Right cardiac atrium (tissue), 5 donors: ENCODE data around the gene MRGPRF. TPM values are rescaled to one million over a fixed set of nuclear protein-coding genes. Genes with fewer than 3 reads are reported as not detected.
A peak's percentile ranks its signal among the peaks of the same experiment; 100 is the strongest.

Source experiments
- ATAC-seq, 2 donors: fragments of 200-7000 bp; cut with Tn5 transposase; one replicate each; pipeline versions ENCODE4 v1.8.0 to v1.9.1; 2020; ENCODE audit warnings: moderate library complexity in 2 of 2, mild to moderate bottlenecking in 1 of 2
- DNase-seq, 3 donors: peaks; one replicate each; pipeline ENCODE4 v3.0.0-alpha.2; 2020
- H3K27ac ChIP-seq: one replicate; pipeline ENCODE4 v1.5.1; 2013; ENCODE audit warnings: mild to moderate bottlenecking, low read length, control low read depth, moderate library complexity
- H3K27me3 ChIP-seq: one replicate; pipeline ENCODE4 v1.6.1; 2013; ENCODE audit not compliant: control insufficient read depth, insufficient read depth
- H3K4me1 ChIP-seq: one replicate; pipeline ENCODE4 v1.6.1; 2013; ENCODE audit warnings: low read length; ENCODE audit not compliant: control insufficient read depth, insufficient read depth
- H3K4me3 ChIP-seq: one replicate; pipeline ENCODE4 v1.5.1; 2013; ENCODE audit warnings: low read length, control low read depth
- H3K9me3 ChIP-seq: one replicate; pipeline ENCODE4 v1.6.1; 2013; ENCODE audit warnings: low read length; ENCODE audit not compliant: control insufficient read depth
- WGBS: extraction: QIAGEN DNeasy Blood & Tissue Kit; methylation state at CpG from one replicate; pipeline ENCODE4 v1.1.7; 2013; 5-methylcytosine and 5-hydroxymethylcytosine counted together
- intact Hi-C, 4 donors: fragments of 100-400 bp; cut with DNase I; formaldehyde crosslinking; loops; one replicate each; pipeline versions ENCODE4 v1.11.0 to v1.14.0; 2022 to 2023
- polyA plus RNA-seq: library from polyadenylated mRNA; stranded (reverse); fragments of 200-250 nt; gene quantifications from one replicate; pipeline ENCODE4 v1.2.3, GENCODE V29; 2013
- total RNA-seq, 4 donors: library from RNA; stranded (reverse); fragmentation: NEBNext Ultra II Directional; extraction: Animal tissue kit (Norgen Biotek cat#: 25700); gene quantifications; one replicate each; pipeline ENCODE4 v1.2.1, GENCODE V29; 2021
- donor health status: healthy with polysubstance abuse.
- donor health status: DM: no; HTN: yes; CAD: no.
- donor health status: DM: no; HTN: no; CAD: no.
- donor health status: DM: no; HTN: yes; CAD: no; lungs with severe emphysema.
- donor health status: DM: yes; HTN: yes; CAD: no.

Gene MRGPRF
- total and polyA plus RNA-seq, 5 donors: 4.6 to 16.2 (median 9.4) TPM

DNA sequence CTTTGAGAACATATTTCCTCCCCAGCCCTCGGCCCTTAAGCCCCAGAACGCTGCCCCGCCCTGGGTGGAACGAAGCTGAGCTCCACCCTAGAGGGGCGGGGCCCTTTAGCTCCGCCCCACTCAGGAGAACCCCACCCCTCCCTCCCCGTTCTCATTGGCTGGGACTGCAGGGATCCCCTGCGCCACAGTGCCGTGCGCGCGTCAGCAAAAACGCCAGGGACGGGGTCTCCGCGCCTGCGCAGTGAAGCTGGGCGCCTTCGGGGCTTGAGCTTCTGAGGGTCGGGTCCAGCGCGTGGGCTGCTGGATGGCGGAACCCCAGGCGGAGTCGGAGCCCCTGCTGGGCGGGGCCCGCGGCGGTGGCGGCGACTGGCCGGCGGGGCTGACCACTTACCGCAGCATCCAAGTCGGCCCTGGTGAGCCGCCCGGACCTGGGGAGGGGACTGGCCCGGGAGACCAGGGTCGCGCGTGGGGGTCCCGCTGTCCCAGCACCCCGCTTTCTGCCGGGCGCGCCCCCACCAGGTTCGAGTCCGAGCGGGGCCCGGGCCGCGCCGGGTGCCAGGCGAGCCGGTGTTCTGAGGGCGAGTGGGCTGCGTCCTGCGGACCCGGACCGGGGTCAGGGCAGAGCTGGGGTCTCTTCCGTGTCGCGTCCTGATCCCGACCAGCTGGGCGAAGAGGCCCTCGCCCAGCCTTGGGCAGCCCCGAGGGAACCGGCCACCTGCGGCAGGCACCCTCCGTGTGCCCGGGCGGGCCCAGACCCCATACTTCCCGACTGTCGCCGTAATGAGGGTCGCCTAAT, 35.8 kb upstream of the MRGPRF start, which contains the start of gene TPCN2:
TPCN2 (plus strand) TSS at position 239 of the 796 bp plus-strand sequence; CDS start at position 305, 66 bp downstream.
- intact Hi-C loops: loop anchor here in 2 of 4 donors (10.0 kb wide), 1 partner anchor 144 kb away; the partner anchor contains the start of genes IGHMBP2 (in 2 of the 2) and MRPL21 (in 2 of the 2)
- Histone ChIP-seq H3K4me1 (peaks cover 5% of the 10 kb centered on the region), H3K27ac (peak within 1 kb of the TSS; percentile 61), H3K4me3 (peak within 1 kb of the TSS; percentile 96), H3K9me3 (no peaks in the 10 kb centered on the region), H3K27me3 (no peaks in the 10 kb centered on the region)
- WGBS: under 1% methylated on average over 76 of the region's 76 CpGs
- peak; percentile 95 to 98 (median 98) for DNase-seq
- ATAC-seq: peak; percentile 96 to 97

DNA sequence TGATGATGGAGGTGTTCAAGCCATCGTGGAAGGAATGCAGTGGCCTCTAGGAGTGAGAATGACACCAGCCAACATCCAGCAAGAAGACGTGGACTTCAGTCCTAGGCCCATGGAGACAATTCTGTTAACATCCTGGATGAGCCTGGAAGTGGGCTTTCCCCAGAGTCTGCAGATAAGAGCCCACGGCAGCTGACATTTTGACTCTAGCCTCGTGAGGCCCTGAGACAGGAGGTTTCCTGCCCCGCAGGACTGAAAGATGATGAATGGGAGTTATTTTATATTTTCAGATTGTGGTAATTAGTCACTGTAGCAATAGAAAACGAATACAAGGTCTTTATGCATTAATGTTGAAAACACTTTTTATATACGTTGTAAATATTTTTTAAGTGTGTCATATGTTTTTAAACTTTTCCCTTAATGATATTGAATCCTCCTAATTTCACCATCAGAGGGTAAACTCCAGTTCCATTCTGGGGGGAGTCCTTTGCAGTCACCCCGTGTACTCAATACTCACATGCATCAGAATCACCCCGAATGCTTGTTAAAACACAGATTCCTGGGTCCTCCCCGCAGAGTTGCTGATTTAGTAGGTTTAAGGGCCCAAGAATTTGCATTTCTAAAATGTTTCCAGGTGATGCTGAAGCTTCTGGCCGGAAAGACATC, 35.1 kb upstream of the MRGPRF start:
- WGBS: 19% methylated on average over 11 of the region's 11 CpGs
- peak overlapping the region; percentile 13 for H3K27ac ChIP-seq
- H3K4me3 ChIP-seq: peak overlapping the region; percentile 96
- DNase-seq (peak in 2 of 3 donors; percentile 4 to 19), ATAC-seq (no peak)
- H3K4me1 ChIP-seq: peaks cover 5% of the 10 kb centered on the region
- intact Hi-C loops: loop anchor here in 2 of 4 donors (10.0 kb wide), 1 partner anchor 143 kb away; the partner anchor contains the start of genes IGHMBP2 (in 2 of the 2) and MRPL21 (in 2 of the 2)
- H3K9me3 ChIP-seq: no peaks in the 10 kb centered on the region
- H3K27me3 ChIP-seq: no peaks in the 10 kb centered on the region

DNA sequence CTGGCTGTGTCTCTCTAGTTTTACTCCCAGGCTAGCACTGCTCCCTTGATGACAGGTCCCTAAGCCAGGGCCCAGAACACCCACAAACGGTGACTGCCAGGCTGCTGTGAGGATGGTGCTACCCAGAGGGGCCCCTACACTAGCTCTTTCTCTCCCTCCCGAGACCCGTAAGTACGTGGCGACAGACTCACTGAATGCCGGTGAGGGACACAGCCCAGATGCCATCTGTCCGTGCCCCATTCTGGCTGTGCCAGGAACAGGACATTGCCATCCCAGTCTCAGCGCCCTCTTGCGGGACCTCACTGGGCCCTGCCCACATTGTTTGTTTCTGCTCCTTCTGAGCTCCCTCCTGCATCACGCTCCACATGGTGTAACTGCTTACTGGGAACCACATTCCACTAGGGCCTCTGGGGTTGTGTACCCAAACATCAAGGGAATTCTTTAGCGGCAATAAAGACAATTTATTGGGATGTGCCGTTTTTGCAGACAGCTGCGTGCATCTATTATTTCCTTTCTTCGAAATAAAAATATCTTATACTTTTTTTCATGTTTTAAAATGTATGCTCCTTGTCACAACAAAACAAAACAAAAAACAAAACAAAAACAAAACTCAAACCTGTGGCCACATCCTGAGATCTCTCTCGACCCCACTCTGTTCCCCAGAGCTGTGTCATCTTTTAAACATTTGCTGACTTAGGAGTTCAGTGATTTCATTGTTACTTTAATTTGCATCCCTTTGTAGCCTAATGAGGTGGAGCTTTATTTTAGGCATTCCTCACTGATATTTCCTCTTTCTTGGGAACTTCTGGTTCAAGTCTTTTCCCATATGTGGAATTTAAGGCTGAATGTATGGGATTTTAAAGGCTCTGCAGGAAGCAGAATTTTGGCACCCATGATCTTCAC, 31.3 kb upstream of the MRGPRF start:
- no peak overlapping the region for H3K4me3 ChIP-seq
- ATAC-seq (peak; percentile 34 to 72), DNase-seq (peak; percentile 58 to 86 (median 82))
- H3K4me1 ChIP-seq: peaks cover 2% of the 10 kb centered on the region
- 30% methylated on average over 15 of the region's 15 CpGs for WGBS
- intact Hi-C loops: loop anchor here in 2 of 4 donors (10.0 kb wide), 1 partner anchor 140 kb away; the partner anchor contains the start of genes IGHMBP2 (in 2 of the 2) and MRPL21 (in 2 of the 2)
- no peaks in the 10 kb centered on the region for H3K9me3 ChIP-seq
- H3K27me3 ChIP-seq: no peaks in the 10 kb centered on the region
- no peak overlapping the region for H3K27ac ChIP-seq

GRCh38 chr11:69041516-69041915, 28.5 kb upstream of the MRGPRF start:
- 35% methylated on average over 2 of the region's 2 CpGs for WGBS
- Histone ChIP-seq H3K27me3 (no peaks in the 10 kb centered on the region), H3K4me1 (peaks cover 2% of the 10 kb centered on the region), H3K27ac (no peak overlapping the region), H3K4me3 (no peak overlapping the region), H3K9me3 (no peaks in the 10 kb centered on the region)
- intact Hi-C loops: loop anchor here in 2 of 4 donors (10.0 kb wide), 1 partner anchor 137 kb away; the partner anchor contains the start of genes IGHMBP2 (in 2 of the 2) and MRPL21 (in 2 of the 2)
- no peak for ATAC-seq
- peak in 1 of 3 donors; percentile 33 for DNase-seq

- Histone ChIP-seq H3K4me3 (no peak overlapping the region), H3K27ac (no peak overlapping the region), H3K27me3 (no peaks in the 10 kb centered on the region), H3K4me1 (peaks cover 4% of the 10 kb centered on the region), H3K9me3 (no peaks in the 10 kb centered on the region)
- 83% methylated on average over 4 of the region's 4 CpGs for WGBS
- DNase-seq: peak in 1 of 3 donors; percentile 20
- intact Hi-C loops: loop anchor here in 2 of 4 donors (10.0 kb wide), 1 partner anchor 136 kb away; the partner anchor contains the start of genes IGHMBP2 (in 2 of the 2) and MRPL21 (in 2 of the 2)
- no peak for ATAC-seq
Observed at GRCh38 chr11:69040581-69041260, 27.7 kb upstream of the MRGPRF start.

- Histone ChIP-seq H3K4me3 (no peak overlapping the region), H3K27ac (no peak overlapping the region), H3K4me1 (peaks cover 4% of the 10 kb centered on the region), H3K9me3 (no peaks in the 10 kb centered on the region), H3K27me3 (no peaks in the 10 kb centered on the region)
- intact Hi-C loops: loop anchor here in 2 of 4 donors (10.0 kb wide), 1 partner anchor 135 kb away; the partner anchor contains the start of genes IGHMBP2 (in 2 of the 2) and MRPL21 (in 2 of the 2)
- ATAC-seq: no peak
- WGBS: 87% methylated on average over 6 of the region's 6 CpGs
- peak in 1 of 3 donors; percentile 2 for DNase-seq
Observed at GRCh38 chr11:69040051-69040450, 27.0 kb upstream of the MRGPRF start.

- ATAC-seq: no peak
- H3K4me3 ChIP-seq: no peak overlapping the region
- H3K4me1 ChIP-seq: peaks cover 4% of the 10 kb centered on the region
- no peaks in the 10 kb centered on the region for H3K9me3 ChIP-seq
- 88% methylated on average over 1 of the region's 1 CpG for WGBS
- intact Hi-C loops: no loop called here
- peak in 1 of 3 donors; percentile 1 for DNase-seq
- no peaks in the 10 kb centered on the region for H3K27me3 ChIP-seq
- no peak overlapping the region for H3K27ac ChIP-seq
Observed at GRCh38 chr11:69039501-69039900, 26.5 kb upstream of the MRGPRF start.

DNA sequence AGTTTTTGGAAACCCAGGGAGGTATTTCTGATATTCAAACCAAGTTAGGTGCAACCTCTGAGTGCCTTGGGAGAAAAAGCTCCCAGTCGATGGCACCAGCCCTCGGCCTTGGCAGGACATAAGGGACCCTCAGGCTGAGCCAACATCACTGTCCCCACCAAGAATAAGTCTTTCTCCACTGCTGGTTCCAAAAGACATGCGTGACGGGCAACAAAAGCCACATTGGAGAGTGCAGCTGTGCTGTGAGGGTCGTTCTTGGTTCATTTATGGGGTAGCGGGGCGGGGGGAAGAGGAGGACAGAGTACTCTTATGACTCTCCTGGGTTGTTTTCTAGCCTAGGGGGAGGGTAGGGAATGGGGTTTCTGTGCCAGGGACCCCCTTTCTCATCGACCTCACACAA, 24.5 kb upstream of the MRGPRF start:
- no peaks in the 10 kb centered on the region for H3K27me3 ChIP-seq
- no peak overlapping the region for H3K27ac ChIP-seq
- WGBS: 80% methylated on average over 8 of the region's 8 CpGs
- H3K4me1 ChIP-seq: peaks cover 2% of the 10 kb centered on the region
- ATAC-seq (no peak), DNase-seq (no peak)
- H3K4me3 ChIP-seq: no peak overlapping the region
- H3K9me3 ChIP-seq: no peaks in the 10 kb centered on the region
- intact Hi-C loops: no loop called here

DNA sequence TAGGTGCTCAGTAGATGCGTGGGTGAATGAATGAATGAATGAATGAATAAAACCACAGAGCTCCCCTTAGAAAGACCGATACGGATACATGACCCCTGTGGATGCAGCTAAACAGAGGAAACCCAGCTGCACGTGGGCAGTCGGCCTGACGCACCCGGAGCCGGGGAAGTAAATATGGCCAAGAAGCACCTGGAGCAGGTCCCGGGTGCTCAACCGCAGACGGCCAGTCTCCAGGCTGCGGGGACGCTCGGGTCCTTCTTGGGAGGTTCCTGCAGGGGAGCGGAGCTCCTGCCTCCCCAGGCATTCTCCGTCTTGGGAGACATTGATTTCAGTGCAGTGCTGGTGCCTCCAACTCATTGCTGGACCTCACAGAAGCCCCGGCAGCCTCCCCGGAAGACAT, 24.0 kb upstream of the MRGPRF start:
- DNase-seq (peak in 1 of 3 donors; percentile 31), ATAC-seq (no peak)
- no peaks in the 10 kb centered on the region for H3K27me3 ChIP-seq
- no peak overlapping the region for H3K4me3 ChIP-seq
- H3K27ac ChIP-seq: no peak overlapping the region
- H3K4me1 ChIP-seq: peaks cover 2% of the 10 kb centered on the region
- WGBS: 88% methylated on average over 18 of the region's 18 CpGs
- H3K9me3 ChIP-seq: no peaks in the 10 kb centered on the region
- intact Hi-C loops: no loop called here
